Fibroblast of skin of left biceps (primary cell): Measurements from ENCODE around the gene RAP1GAP.

Experiments used
- DNase-seq, 2 experiments: peaks; one replicate each; pipeline ENCODE4 v3.0.0-alpha.2; 2013; ENCODE audit warnings: low read depth in 2 of 2

The RAP1GAP gene

GRCh38 chr1:21610027-21610426 lies 59.1 kb downstream of the RAP1GAP start:
- DNase-seq = no peak

DNA sequence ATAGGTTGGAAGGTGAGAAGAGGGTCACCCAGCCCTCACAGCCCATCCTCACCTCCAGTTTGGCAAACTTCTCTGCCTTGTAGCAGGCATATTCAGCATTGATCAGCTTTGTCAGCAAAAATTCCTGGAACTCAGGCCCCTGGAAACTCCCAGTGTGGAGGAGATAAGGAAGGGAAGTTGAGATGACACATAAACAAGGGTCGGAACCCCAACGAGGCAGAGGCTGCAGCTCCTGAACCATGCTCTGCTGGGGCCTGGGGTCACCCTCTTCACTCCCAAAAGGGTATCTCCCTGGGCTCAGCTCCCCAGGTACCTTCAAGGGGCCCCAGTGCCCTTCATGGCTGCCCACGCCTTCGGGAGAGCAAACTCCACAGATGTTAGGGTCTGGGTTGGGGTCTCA lies 60.4 kb downstream of the RAP1GAP start:
- DNase-seq = no peak

GRCh38 chr1:21607549-21608529 lies 61.3 kb downstream of the RAP1GAP start:
- peak; percentile 18 to 31 for DNase-seq

- DNase-seq = no peak
These were observed 63.0 kb downstream of the RAP1GAP start for GRCh38 chr1:21605964-21606705.

GRCh38 chr1:21605012-21605715 lies 64.0 kb downstream of the RAP1GAP start:
- no peak for DNase-seq

DNA sequence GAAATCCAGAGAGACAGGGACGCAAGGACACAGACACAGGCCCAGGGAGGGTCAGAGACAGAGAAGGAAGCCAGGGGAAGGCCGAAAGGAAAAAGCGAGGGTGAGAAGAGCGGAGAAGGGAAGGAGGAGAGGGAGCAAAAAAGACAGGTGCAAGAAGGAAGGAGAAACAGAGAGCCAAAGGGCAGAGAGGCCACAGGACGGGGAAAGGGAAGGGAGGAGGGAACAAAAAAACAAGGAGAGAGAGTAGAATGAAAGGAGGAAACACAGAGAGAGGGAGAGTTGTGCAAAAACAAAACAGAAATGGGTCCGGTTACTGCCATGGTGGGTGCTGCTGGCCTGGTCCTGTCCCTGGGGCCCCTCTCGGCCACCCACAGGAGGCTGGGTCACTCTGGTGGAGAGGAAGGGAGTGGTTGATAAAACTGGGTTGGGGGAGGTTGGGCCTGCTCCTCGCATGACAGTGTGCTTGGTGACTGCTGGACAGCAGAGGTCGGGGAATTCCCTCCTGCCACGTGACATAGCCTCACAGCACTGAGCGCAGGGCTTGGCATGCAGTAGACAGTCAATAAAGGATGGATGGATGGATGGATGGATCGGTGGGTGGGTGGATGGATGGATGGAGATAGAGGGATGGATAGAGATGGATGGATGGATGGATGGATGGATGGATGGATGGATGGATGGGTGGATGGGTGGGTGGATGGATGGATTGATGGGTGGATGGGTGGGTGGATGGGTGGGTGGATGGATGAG lies 64.8 kb downstream of the RAP1GAP start:
- no peak for DNase-seq

DNA sequence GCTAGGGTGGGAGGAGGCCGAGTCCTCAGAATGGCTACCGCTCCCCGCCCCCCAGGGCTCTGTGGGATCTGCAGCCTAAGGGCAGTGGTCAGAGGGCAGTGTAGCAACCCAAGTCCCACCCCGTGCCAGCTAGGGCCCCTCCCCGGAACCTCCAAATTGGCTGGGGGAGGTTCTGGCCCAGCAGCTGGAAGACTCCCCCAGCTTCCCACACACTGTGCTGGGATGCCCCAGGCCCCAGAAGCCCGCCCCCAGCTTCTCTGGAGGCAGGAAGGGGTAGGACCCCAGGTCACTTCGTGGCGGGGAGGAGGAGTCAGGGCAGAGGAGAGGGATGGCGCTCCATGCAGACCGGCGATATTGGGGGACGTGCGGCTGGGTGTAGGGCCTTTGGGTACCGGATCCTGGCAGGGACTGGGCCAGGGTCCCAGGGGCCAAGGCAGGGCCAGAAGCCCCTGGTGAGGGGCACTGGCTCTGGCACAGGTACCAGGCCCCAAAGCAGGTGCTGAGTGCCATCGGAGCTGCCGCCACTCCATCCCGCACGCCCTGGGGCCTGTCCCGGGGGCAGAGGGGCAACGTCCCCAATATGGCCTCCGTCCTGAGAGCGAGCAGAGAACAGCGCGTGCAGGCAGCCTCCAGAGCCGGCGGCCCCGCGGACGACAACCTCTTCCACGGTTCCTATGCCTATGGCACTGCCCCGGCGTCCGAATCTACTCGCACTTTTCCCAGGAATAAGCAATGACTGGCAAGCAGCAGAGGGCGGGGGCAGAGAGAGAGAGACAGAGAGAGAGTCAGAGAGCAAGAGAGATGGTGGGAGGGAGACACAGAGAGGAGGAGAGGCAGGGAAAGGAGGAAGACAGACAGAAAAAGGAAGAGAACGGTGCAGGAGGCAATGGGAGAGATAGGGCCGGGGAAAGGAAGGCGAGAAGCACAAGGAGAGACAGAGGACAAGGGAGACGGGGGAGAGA lies 65.7 kb downstream of the RAP1GAP start:
- DNase-seq = no peak

- DNase-seq = no peak
These were observed 67.7 kb downstream of the RAP1GAP start for GRCh38 chr1:21601278-21602048.

- no peak for DNase-seq
These were observed 69.8 kb downstream of the RAP1GAP start for GRCh38 chr1:21599402-21599801.

- no peak for DNase-seq
These were observed 70.3 kb downstream of the RAP1GAP start for GRCh38 chr1:21598904-21599303.

GRCh38 chr1:21598417-21598816 lies 70.7 kb downstream of the RAP1GAP start:
- DNase-seq = no peak

DNA sequence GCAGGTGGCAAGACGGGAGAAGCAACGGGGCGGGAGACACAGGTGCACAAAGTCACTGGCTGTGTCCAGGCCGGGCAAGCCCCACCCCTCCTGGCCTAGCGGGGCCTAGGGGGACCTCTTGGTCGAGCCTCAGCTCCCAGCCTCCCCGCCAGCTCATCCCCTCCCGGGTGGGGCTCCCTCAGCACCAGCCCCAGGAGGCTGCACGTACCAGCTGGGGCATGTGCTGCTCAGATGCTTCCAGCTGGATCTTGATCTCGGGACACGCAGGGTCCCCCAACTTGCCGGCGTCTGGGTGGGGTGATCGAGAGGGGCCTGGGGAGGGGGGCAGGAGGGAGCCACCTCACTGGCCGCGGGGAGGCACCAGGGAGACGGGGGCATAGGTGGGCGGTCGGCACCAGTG lies 71.4 kb downstream of the RAP1GAP start:
- DNase-seq = no peak

DNA sequence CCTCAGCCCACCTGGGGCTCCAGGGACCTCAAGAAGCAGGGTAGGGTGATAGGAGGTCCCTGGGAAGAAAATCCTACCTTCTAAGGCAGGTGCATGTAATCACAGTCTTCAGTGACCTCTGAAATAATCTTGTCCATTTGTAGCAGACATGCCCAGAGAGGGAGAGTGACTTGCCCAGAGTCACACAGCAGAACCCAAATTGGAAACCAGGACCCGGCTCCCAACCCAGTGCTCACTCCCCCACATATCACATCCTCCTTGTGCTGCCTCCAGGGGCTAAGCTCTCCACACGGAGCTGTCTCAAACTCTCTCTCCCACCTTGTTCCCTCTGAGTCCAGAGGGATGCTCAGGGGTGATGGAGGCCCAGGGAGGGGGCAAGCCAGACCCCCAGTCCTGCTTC lies 72.5 kb downstream of the RAP1GAP start:
- DNase-seq = no peak

DNA sequence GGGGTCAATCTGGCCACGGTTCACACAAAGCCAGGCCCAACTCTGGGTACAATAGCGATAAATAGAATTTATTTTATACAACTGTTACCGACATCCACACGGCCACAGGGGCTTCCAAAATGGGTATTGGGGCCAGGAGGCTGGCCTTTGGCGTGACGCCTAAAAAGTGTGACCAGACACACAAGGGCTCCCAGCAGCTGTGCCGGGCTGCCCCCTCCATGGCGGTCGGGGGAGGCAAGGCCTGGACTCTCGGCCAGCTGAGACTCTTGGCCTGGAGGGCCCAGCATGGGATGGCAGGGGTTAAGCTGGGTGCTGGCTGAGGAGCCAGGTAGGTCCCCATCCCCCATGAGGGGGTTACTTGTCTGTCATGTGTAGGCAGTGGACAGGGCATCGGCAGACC lies 73.0 kb downstream of the RAP1GAP start:
- no peak for DNase-seq

DNA sequence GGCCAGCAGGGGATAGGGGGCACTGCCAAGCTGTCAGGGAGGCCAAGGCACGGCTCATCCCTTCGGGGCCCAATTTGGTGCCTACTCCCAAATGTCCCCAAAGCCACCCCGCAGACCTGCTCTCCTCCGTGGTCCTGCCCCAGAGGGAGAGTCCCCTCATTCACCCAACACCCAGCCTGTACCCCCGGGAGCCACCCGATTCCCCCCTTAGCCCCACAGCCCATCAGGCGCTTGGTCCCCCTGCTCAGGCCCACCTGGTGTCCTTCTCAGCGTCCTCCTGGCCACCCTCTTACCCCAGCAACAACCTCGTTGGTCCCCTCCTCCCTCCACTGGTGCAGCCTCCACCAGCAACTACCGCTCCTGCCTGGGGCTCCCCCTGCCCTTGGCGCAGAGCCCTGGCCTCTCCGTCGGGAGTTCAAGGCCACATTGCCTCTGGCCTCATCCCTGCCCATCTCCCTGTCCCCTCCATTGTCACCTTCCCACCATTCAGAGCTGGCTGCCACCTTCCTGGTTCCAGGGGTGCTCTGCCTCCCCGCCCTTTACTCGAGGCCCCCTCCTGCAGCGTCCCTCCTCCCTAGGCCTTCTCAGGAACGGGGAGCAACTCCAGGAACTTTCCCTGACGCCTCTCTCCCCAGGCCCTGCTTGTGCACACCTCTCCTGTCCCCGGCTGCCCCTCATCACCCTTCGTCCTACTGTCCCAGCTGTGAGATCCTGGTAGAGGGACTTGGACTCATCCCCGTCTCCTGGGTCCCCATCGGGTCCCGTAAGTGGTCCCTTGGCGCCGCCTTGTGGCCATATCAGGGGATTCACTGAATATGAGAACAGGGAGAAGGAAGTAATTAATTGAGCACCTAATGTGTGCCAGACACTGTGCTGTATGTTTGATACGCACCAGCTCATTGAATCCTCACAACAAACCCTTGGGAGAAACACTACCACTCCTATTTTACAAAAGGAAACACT lies 73.9 kb downstream of the RAP1GAP start:
- DNase-seq = peak in 1 of 2 experiments; percentile 6

- DNase-seq = no peak
These were observed 74.7 kb downstream of the RAP1GAP start for GRCh38 chr1:21594501-21594900.

GRCh38 chr1:21593231-21593630 lies 75.9 kb downstream of the RAP1GAP start:
- DNase-seq = no peak
